Motor neuron (in vitro differentiated cells): ENCODE measurements around the gene HAPSTR1. TPM values are rescaled to one million over a fixed set of nuclear protein-coding genes. Genes with fewer than 3 reads are reported as not detected.

ENCODE experiments used
- ATAC-seq, 8 experiments: fragments of 200-7000 bp; cut with Tn5 transposase; replicated peaks in 6 of 8; 2 replicates each; pipeline ENCODE4 v1.8.0; 2021; ENCODE audit warnings: mild to moderate bottlenecking in 8 of 8, moderate library complexity in 8 of 8
- H3K27ac ChIP-seq, 2 donors: fragments of 250-450 bp; sonication (Bioruptor Pico); 2 replicates each; pipeline ENCODE4 v1.9.0; 2021; ENCODE audit warnings: antibody characterized with exemption in 2 of 2, mild to moderate bottlenecking in 2 of 2, moderate library complexity in 1 of 2
- H3K4me1 ChIP-seq, 2 donors: fragments of 250-450 bp; sonication (Bioruptor Pico); replicated peaks in 1 of 2; 2 replicates each; pipeline ENCODE4 v1.6.1; 2021; ENCODE audit warnings: antibody characterized with exemption in 2 of 2, mild to moderate bottlenecking in 2 of 2, moderate library complexity in 1 of 2
- H3K4me3 ChIP-seq, 5 donors: fragments of 250-450 bp; sonication (Bioruptor Pico); 2 replicates each; pipeline ENCODE4 v1.9.0; 2021; ENCODE audit warnings: antibody characterized with exemption in 5 of 5, mild to moderate bottlenecking in 5 of 5, moderate library complexity in 4 of 5
- WGBS, 10 experiments: fragments of 450-650 bp; shearing (Covaris generic); methylation state at CpG; one replicate each; pipeline ENCODE4 v1.0.0; 2022; 5-methylcytosine and 5-hydroxymethylcytosine counted together
- in situ Hi-C, 9 experiments: fragments of 400-800 bp; cut with MboI; loops; one replicate each; pipeline ENCODE4 v1.15.0; 2021; ENCODE audit warnings: low sequenced_read_pairs in 9 of 9, low pct_unique_long_range_greater_than_20kb in 2 of 9; ENCODE audit not compliant: unreplicated experiment in 9 of 9
- total RNA-seq, 8 experiments: library from RNA; unstranded; fragments of 300-600 nt; gene quantifications; 2 replicates each; pipeline versions ENCODE4 v1.2.3 to v1.2.4, GENCODE V29; 2022

HAPSTR1 gene
- total RNA-seq, 8 experiments from 2014 or later: 31.3 to 74.1 (median 46.4) TPM

DNA sequence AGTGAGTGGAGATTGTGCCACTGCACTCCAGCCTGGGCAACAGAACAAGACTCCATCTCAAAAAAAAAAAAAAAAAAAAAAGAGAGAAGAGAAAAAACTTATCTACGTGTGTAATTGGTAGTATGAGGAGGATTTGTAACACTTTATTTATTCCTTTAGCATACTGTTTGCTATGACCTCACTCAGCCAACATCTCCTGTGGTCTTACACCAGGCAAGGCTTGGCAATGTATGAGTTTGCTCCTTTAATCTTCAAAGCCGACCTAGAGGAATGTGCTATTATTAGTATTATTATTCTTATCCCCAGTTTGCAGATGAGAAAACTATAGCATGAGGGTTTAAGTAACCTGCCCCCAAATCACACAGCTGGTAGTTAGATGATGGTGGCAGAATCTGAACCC lies 35.8 kb upstream of the HAPSTR1 start:
- no peak overlapping the region for H3K4me3 ChIP-seq
- ATAC-seq: no peak
- no peak overlapping the region for H3K27ac ChIP-seq
- WGBS, 10 experiments: 6 to 100% (median 80%) methylated on average over 1 to 2 of the region's 2 CpGs; no CpG with 5 or more reads in 1 of the 10 experiments
- in situ Hi-C loops: no loop called here
- H3K4me1 ChIP-seq: peaks cover 0 to 4% of the 10 kb centered on the region in 2 donors

- WGBS, 10 experiments: 59 to 81% (median 80%) methylated on average over 1 to 8 of the region's 9 CpGs; no CpG with 5 or more reads in 5 of the 10 experiments
- in situ Hi-C loops: no loop called here
- peaks cover 0 to 4% of the 10 kb centered on the region in 2 donors for H3K4me1 ChIP-seq
- no peak overlapping the region for H3K27ac ChIP-seq
- ATAC-seq: no peak
- H3K4me3 ChIP-seq: no peak overlapping the region
Observed at GRCh38 chr16:9056061-9056460, 35.4 kb upstream of the HAPSTR1 start.

DNA sequence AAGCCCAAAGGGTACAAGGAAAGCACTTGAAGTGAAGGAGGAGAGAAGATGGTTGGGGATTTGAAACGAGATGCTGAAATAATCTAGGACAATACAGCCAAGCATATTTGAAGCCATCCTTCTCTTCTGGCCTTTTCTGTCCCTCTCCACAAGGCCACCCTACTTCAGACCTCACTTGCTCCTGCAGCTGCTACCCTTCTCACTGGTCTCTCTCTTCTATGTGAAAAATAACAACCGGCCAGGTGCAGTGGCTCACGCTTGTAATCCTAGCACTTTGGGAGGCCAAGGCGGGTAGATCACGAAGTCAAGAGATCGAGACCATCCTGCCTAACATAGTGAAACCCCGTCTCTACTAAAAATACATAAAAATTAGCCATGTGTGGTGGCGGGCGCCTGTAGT lies 33.2 kb upstream of the HAPSTR1 start:
- in situ Hi-C loops: no loop called here
- 71 to 100% (median 90%) methylated on average over 1 to 9 of the region's 9 CpGs; no CpG with 5 or more reads in 1 of the 10 experiments for WGBS, 10 experiments
- no peak overlapping the region for H3K27ac ChIP-seq
- no peak overlapping the region for H3K4me3 ChIP-seq
- no peaks in the 10 kb centered on the region for H3K4me1 ChIP-seq
- no peak for ATAC-seq

- Histone ChIP-seq H3K4me3 (no peak overlapping the region), H3K4me1 (no peaks in the 10 kb centered on the region), H3K27ac (no peak overlapping the region)
- no peak for ATAC-seq
- in situ Hi-C loops: no loop called here
Observed at GRCh38 chr16:9060225-9060624, 31.2 kb upstream of the HAPSTR1 start.

DNA sequence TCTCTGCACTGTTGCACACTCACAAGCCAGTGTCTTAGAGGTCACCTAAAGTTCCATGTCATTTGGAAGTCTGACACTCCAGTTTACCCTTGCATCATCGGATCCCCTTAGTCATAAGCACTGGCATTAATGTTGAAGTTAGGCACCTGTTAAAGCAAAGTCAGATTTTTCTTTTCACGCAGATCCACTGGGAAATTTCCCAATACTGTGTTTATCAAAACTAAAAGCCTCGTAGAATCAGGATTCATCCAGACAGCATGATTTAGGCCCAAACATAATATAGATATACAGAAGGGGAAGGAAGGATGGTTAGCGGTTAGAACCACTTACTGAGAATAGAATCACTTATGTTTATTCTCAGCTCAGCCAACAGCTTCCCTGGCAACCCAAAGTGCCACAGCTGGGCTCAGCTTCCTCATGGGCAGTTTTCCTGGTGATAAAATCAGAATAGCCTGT lies 30.1 kb upstream of the HAPSTR1 start:
- Histone ChIP-seq H3K4me3 (no peak overlapping the region), H3K27ac (no peak overlapping the region), H3K4me1 (no peaks in the 10 kb centered on the region)
- peak in 1 of 8 experiments; percentile 76 for ATAC-seq
- WGBS, 10 experiments: 12 to 100% (median 89%) methylated on average over 1 to 4 of the region's 4 CpGs; no CpG with 5 or more reads in 3 of the 10 experiments
- in situ Hi-C loops: no loop called here

- in situ Hi-C loops: no loop called here
- Histone ChIP-seq H3K4me3 (no peak overlapping the region), H3K4me1 (no peaks in the 10 kb centered on the region), H3K27ac (no peak overlapping the region)
- 0 to 100% (median 64%) methylated on average over 1 to 7 of the region's 7 CpGs; no CpG with 5 or more reads in 1 of the 10 experiments for WGBS, 10 experiments
- no peak for ATAC-seq
Observed at GRCh38 chr16:9062301-9062700, 29.1 kb upstream of the HAPSTR1 start.

DNA sequence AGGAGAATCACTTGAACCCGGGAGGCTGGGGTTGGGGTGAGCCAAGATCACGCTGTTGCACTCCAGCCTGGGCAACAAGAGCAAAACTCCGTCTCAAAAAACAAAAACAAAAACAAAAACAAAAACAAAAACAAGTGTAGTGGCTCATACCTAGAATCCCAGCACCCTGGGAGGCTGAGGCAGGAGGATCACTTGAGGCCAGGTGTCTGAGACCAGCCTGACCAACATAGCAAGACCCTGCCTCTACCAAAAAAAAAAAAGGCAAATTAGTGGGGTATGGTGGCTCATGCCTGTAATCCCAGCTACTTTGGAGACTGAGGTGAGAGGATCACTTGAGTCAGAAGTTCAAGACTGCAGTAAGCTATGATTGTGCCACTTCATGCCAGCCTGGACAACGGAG lies 26.4 kb upstream of the HAPSTR1 start:
- 60 to 100% (median 77%) methylated on average over 1 to 4 of the region's 4 CpGs; no CpG with 5 or more reads in 2 of the 10 experiments for WGBS, 10 experiments
- no peak for ATAC-seq
- peaks cover 0 to 3% of the 10 kb centered on the region in 2 donors for H3K4me1 ChIP-seq
- H3K27ac ChIP-seq: no peak overlapping the region
- in situ Hi-C loops: no loop called here
- H3K4me3 ChIP-seq: no peak overlapping the region

GRCh38 chr16:9068886-9069285 lies 22.6 kb upstream of the HAPSTR1 start:
- no peak overlapping the region for H3K27ac ChIP-seq
- H3K4me1 ChIP-seq: peaks cover 7 to 17% of the 10 kb centered on the region in 2 donors
- WGBS, 10 experiments: 92 to 100% (median 100%) methylated on average over 1 to 2 of the region's 2 CpGs; no CpG with 5 or more reads in 4 of the 10 experiments
- ATAC-seq: no peak
- in situ Hi-C loops: no loop called here
- no peak overlapping the region for H3K4me3 ChIP-seq

GRCh38 chr16:9070254-9070653 lies 21.2 kb upstream of the HAPSTR1 start:
- Histone ChIP-seq H3K27ac (no peak overlapping the region), H3K4me3 (no peak overlapping the region), H3K4me1 (peaks cover 7 to 17% of the 10 kb centered on the region in 2 donors)
- ATAC-seq: peak in 4 of 8 experiments; percentile 8 to 64 (median 50)
- in situ Hi-C loops: no loop called here
- 30 to 83% (median 58%) methylated on average over 1 to 3 of the region's 4 CpGs; no CpG with 5 or more reads in 4 of the 10 experiments for WGBS, 10 experiments

GRCh38 chr16:9071377-9071776 lies 20.1 kb upstream of the HAPSTR1 start:
- peaks cover 7 to 17% of the 10 kb centered on the region in 2 donors for H3K4me1 ChIP-seq
- 60 to 91% (median 83%) methylated on average over 2 to 8 of the region's 9 CpGs; no CpG with 5 or more reads in 1 of the 10 experiments for WGBS, 10 experiments
- in situ Hi-C loops: no loop called here
- ATAC-seq: no peak
- no peak overlapping the region for H3K27ac ChIP-seq
- H3K4me3 ChIP-seq: no peak overlapping the region

DNA sequence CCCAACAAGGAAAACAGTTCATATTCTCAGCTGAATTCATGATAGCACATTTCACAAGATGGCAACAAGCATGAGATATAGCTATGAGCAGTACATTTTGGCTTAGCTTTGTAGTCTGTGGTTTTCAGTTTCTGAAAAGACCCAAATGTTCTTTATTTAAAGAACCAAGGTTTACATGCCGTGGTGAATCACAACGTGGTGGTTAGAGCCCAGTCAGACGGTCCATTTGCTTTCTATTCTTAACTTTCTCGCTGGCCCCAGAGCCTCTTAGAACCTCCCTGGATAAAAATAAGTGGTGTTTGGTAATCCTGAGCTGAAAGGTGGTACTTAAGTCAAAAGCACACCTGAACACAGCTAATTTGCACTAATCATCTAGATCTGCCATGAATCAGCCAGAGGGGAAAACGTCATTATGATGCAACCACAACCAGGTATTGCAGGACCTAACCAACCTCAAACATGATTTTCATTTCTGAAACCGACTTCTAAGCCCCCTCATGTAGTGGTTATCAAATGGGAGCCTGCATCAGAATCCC lies 18.6 kb upstream of the HAPSTR1 start:
- peak in 3 of 8 experiments; percentile 28 to 69 (median 47) for ATAC-seq
- WGBS, 10 experiments: 8 to 100% (median 55%) methylated on average over 1 to 6 of the region's 6 CpGs
- no peak overlapping the region for H3K4me3 ChIP-seq
- in situ Hi-C loops: no loop called here
- H3K4me1 ChIP-seq: peaks cover 7 to 17% of the 10 kb centered on the region in 2 donors
- H3K27ac ChIP-seq: no peak overlapping the region

- peak in 1 of 8 experiments; percentile 33 for ATAC-seq
Observed at GRCh38 chr16:9075299-9076071, 16.0 kb upstream of the HAPSTR1 start.

GRCh38 chr16:9077091-9077809 lies 14.2 kb upstream of the HAPSTR1 start:
- peak in 3 of 8 experiments; percentile 24 to 81 (median 64) for ATAC-seq
- H3K4me1 ChIP-seq: peaks cover 7 to 9% of the 10 kb centered on the region in 2 donors
- H3K4me3 ChIP-seq: no peak overlapping the region
- 34 to 100% (median 87%) methylated on average over 4 to 9 of the region's 11 CpGs for WGBS, 10 experiments
- H3K27ac ChIP-seq: no peak overlapping the region
- in situ Hi-C loops: no loop called here

More at GRCh38 chr16:9075299-9076071, 16.0 kb upstream of the HAPSTR1 start:
- in situ Hi-C loops: no loop called here
- WGBS, 10 experiments: 57 to 92% (median 88%) methylated on average over 2 to 5 of the region's 5 CpGs; no CpG with 5 or more reads in 1 of the 10 experiments
- Histone ChIP-seq H3K27ac (no peak overlapping the region), H3K4me1 (peaks cover 7 to 10% of the 10 kb centered on the region in 2 donors), H3K4me3 (no peak overlapping the region)
